Heart left ventricle (tissue), 13 donors: ENCODE results near the gene COL24A1.

Experiments
- CTCF ChIP-seq, 12 donors: fragments of 200-600 bp; sonication (generic) in 4 of 12; IDR thresholded peaks; one replicate each; pipeline versions ENCODE4 v1.5.0 to v1.8.0; 2018 to 2022; ENCODE audit warnings: antibody characterized with exemption in 12 of 12, mild to moderate bottlenecking in 5 of 12
- POLR2A ChIP-seq, 2 donors: fragments of 450-650 bp; IDR thresholded peaks; one replicate each; pipeline ENCODE4 v1.6.1; 2017; ENCODE audit warnings: antibody characterized with exemption in 2 of 2, mild to moderate bottlenecking in 2 of 2, moderate library complexity in 2 of 2
- donor health status: ischemic (EF 13 %, LVEDD 7.1; RV severe dilation, severe dysfunction).
- donor health status: DM: no; HTN: yes; CAD: no.
- donor health status: DM: no; HTN: no; CAD: no.
- donor health status: ischemic (EF 25% LVEDD 6.9; RV normal size, moderate dysfunction).
- donor health status: ischemic (EF 25% LVEDD 5.7; RV mildly dilated, moderate dysfunction).
- donor health status: ischemic (EF 35%, LVEDD 5.7; RV mildly dilated, moderate dysfunction).
- donor health status: nonischemic (EF 11% LVEDD 7.7; RV severe dilation, severe dysfunction).
- donor health status: DM: yes; HTN: yes; CAD: no.
- donor health status: PGD.
- donor health status: ischemic (EF 29% LVEDD 5.4; RV normal size, mild dysfunction).
- donor health status: nonischemic (EF 23%, LVEDD 6.1; RV moderate dilation, normal function).

GRCh38 chr1:86101616-86102015 lies 55.0 kb downstream of the COL24A1 start:
- TF ChIP-seq CTCF (IDR thresholded peaks at IDR 0.05) = no peak
- no peak for TF ChIP-seq POLR2A (IDR thresholded peaks at IDR 0.05)
